ENCODE measurements around the gene TESK2.

The TESK2 gene

GRCh38 chr1:45348966-45349677 is 141.8 kb downstream of the TESK2 start:
- Histone ChIP-seq H4K20me1 (ENCODE audit: insufficient read depth) (no peaks in the 10 kb centered on the region), H3K4me1 (ENCODE audit: low read depth, poor library complexity, severe bottlenecking) (peaks cover 18% of the 10 kb centered on the region), H3K9ac (no peak overlapping the region), H3K36me3 (ENCODE audit: insufficient read depth) (no peaks in the 10 kb centered on the region), H3K79me2 (ENCODE audit: insufficient read depth, low read depth) (no peaks in the 10 kb centered on the region), H3K27ac (peak overlapping the region; percentile 34; the same call in 1 of the 2 replicates), H3K4me2 (0 out of 2 replicates have a peak overlapping the region, but pooled peaks have one; percentile 27), H3K27me3 (ENCODE audit: insufficient read depth, low read depth) (no peaks in the 10 kb centered on the region), H3K4me3 (IDR thresholded peaks at IDR 0.05; ENCODE audit: insufficient read depth, low read depth, low read length) (no peak overlapping the region), H2AFZ (ENCODE audit: low read depth) (no peak overlapping the region; the same call in 1 of the 2 replicates)
- no peak for TF ChIP-seq CTCF (conservative IDR thresholded peaks at IDR 0.05; ENCODE audit: low read depth, low read length)

GRCh38 chr1:45348609-45348965 is 142.4 kb downstream of the TESK2 start:
- H2AFZ ChIP-seq (ENCODE audit: low read depth) = no peak overlapping the region
- no peaks in the 10 kb centered on the region for H3K36me3 ChIP-seq (ENCODE audit: insufficient read depth)
- H3K79me2 ChIP-seq (ENCODE audit: insufficient read depth, low read depth) = no peaks in the 10 kb centered on the region
- H3K4me3 ChIP-seq (IDR thresholded peaks at IDR 0.05; ENCODE audit: insufficient read depth, low read depth, low read length) = no peak overlapping the region
- H3K9ac ChIP-seq = no peak overlapping the region
- no peaks in the 10 kb centered on the region for H4K20me1 ChIP-seq (ENCODE audit: insufficient read depth)
- H3K27ac ChIP-seq = no peak overlapping the region
- no peak for TF ChIP-seq CTCF (conservative IDR thresholded peaks at IDR 0.05; ENCODE audit: low read depth, low read length)
- H3K4me2 ChIP-seq = 0 out of 2 replicates have a peak overlapping the region, but pooled peaks have one; percentile 27
- H3K4me1 ChIP-seq (ENCODE audit: low read depth, poor library complexity, severe bottlenecking) = peaks cover 18% of the 10 kb centered on the region
- no peaks in the 10 kb centered on the region for H3K27me3 ChIP-seq (ENCODE audit: insufficient read depth, low read depth)

- Histone ChIP-seq H3K4me2 (no peak overlapping the region), H3K79me2 (ENCODE audit: insufficient read depth, low read depth) (no peaks in the 10 kb centered on the region), H3K36me3 (ENCODE audit: insufficient read depth) (no peaks in the 10 kb centered on the region), H3K9ac (no peak overlapping the region), H4K20me1 (ENCODE audit: insufficient read depth) (no peaks in the 10 kb centered on the region), H3K27ac (no peak overlapping the region), H2AFZ (ENCODE audit: low read depth) (no peak overlapping the region), H3K4me3 (IDR thresholded peaks at IDR 0.05; ENCODE audit: insufficient read depth, low read depth, low read length) (no peak overlapping the region), H3K4me1 (ENCODE audit: low read depth, poor library complexity, severe bottlenecking) (peaks cover 18% of the 10 kb centered on the region), H3K27me3 (ENCODE audit: insufficient read depth, low read depth) (no peaks in the 10 kb centered on the region)
- TF ChIP-seq CTCF (conservative IDR thresholded peaks at IDR 0.05; ENCODE audit: low read depth, low read length) = no peak
Measured at GRCh38 chr1:45348020-45348419, 142.9 kb downstream of the TESK2 start.

GRCh38 chr1:45346473-45346872 is 144.5 kb downstream of the TESK2 start:
- Histone ChIP-seq H3K27me3 (ENCODE audit: insufficient read depth, low read depth) (no peaks in the 10 kb centered on the region), H3K27ac (no peak overlapping the region), H4K20me1 (ENCODE audit: insufficient read depth) (no peaks in the 10 kb centered on the region), H3K4me1 (ENCODE audit: low read depth, poor library complexity, severe bottlenecking) (peaks cover 24% of the 10 kb centered on the region), H2AFZ (ENCODE audit: low read depth) (no peak overlapping the region), H3K4me3 (IDR thresholded peaks at IDR 0.05; ENCODE audit: insufficient read depth, low read depth, low read length) (no peak overlapping the region), H3K9ac (no peak overlapping the region), H3K79me2 (ENCODE audit: insufficient read depth, low read depth) (peaks cover 11% of the 10 kb centered on the region), H3K36me3 (ENCODE audit: insufficient read depth) (no peaks in the 10 kb centered on the region), H3K4me2 (no peak overlapping the region)
- no peak for TF ChIP-seq CTCF (conservative IDR thresholded peaks at IDR 0.05; ENCODE audit: low read depth, low read length)
